PC-3 (cell line): ENCODE measurements around the gene SDR42E1.

Experiments used
- EZH2 ChIP-seq: fragments of 300-600 bp; sonication (generic); IDR thresholded peaks from one replicate; pipeline ENCODE4 v1.6.1; 2017; ENCODE audit warnings: antibody characterized with exemption, mild to moderate bottlenecking, low read length; ENCODE audit not compliant: unreplicated experiment
- TF ChIP-seq, protein P1 (sequence below): fragments of 300-600 bp; sonication (generic); conservative IDR thresholded peaks from 2 replicates; pipeline ENCODE4 v1.5.1; 2017; ENCODE audit warnings: antibody characterized with exemption, low read depth, mild to moderate bottlenecking, low read length

DNA sequence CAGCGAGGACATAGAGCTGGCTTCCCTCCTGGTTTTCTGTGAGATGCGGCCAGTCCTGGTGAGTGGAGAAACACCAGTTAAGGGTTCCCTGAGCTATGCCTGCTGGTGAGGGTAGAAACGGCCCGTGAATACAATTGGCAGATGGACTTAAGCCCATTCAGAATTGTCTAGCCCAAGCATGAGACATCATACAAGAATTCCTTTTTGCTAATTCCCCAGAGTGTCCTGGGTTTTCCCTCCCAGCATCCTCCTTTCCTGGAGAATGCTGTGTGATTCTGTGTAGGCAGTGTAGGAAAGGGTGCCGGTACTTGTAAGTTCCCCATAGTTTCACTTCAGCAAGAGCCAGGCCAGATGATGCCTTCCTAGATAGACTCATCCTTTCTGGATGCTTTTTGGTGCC is 65.1 kb downstream of the SDR42E1 start:
- TF ChIP-seq, protein P1, sequence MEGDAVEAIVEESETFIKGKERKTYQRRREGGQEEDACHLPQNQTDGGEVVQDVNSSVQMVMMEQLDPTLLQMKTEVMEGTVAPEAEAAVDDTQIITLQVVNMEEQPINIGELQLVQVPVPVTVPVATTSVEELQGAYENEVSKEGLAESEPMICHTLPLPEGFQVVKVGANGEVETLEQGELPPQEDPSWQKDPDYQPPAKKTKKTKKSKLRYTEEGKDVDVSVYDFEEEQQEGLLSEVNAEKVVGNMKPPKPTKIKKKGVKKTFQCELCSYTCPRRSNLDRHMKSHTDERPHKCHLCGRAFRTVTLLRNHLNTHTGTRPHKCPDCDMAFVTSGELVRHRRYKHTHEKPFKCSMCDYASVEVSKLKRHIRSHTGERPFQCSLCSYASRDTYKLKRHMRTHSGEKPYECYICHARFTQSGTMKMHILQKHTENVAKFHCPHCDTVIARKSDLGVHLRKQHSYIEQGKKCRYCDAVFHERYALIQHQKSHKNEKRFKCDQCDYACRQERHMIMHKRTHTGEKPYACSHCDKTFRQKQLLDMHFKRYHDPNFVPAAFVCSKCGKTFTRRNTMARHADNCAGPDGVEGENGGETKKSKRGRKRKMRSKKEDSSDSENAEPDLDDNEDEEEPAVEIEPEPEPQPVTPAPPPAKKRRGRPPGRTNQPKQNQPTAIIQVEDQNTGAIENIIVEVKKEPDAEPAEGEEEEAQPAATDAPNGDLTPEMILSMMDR: no peak
- no peak for TF ChIP-seq EZH2
